ENCODE measurements around the gene NUCKS1. TPM values are rescaled to one million over a fixed set of nuclear protein-coding genes. Genes with fewer than 3 reads are reported as not detected.

The NUCKS1 gene
- total RNA-seq, 1 experiment from 2014 or later = 210 TPM

Other genes starting within 250 kb of the NUCKS1 start
- gene CDK18, start 245.5 kb downstream of the NUCKS1 start, total RNA-seq (2021; ENCODE audit: unreplicated experiment) = 7.0 TPM
- 54.6 TPM for gene ELK4, start 118.2 kb downstream of the NUCKS1 start, total RNA-seq (2021; ENCODE audit: unreplicated experiment)
- 3.0 TPM for gene SLC45A3, start 69.7 kb downstream of the NUCKS1 start, total RNA-seq (2021; ENCODE audit: unreplicated experiment)
- gene RAB29, start 25.3 kb upstream of the NUCKS1 start, total RNA-seq (2021; ENCODE audit: unreplicated experiment) = 15.1 TPM
- gene SLC41A1, start 63.0 kb upstream of the NUCKS1 start, total RNA-seq (2021; ENCODE audit: unreplicated experiment) = 33.3 TPM
- gene PM20D1, start 100.0 kb upstream of the NUCKS1 start, total RNA-seq (2021; ENCODE audit: unreplicated experiment) = 0.13 TPM
- not detected for gene SLC26A9, start 193.3 kb upstream of the NUCKS1 start, total RNA-seq (2021; ENCODE audit: unreplicated experiment)